ENCODE measurements around the gene LRIG1. TPM values are rescaled to one million over a fixed set of nuclear protein-coding genes. Genes with fewer than 3 reads are reported as not detected.
A peak's percentile ranks its signal among the peaks of the same experiment; 100 is the strongest.

The LRIG1 gene
- total RNA-seq, 2 donors from 2014 or later = 28.2 to 39.1 TPM

DNA sequence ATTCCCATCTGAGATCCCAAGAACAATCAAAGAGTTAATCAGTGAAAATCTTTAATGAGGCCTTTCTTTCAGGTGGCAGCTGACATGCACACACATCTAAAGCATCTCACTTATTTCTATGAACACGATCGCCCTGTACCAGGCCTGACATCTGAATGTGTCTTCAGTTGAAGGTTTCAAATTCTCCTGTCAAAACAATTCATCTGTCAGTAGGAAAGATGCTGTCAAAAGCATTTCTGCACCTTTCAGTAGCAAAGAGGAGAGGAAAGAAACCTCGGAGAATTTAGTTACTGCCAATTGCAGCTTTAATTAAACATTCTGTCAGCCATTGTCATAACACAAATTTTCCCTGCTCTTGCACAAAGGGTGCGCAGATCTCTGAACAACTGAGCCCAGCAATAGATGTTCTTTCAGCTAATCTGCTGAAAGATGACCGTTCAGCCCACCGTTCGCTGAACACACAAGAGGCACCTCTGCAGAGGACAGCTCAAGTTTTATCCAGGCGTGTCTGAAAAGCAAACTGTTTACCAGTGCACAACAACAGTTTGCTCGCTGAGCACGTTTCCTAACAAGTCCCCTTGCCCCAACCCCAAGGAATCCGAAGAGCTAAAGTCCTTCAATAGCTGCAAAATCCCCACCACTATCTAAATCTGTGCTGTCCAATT is 34.1 kb downstream of the LRIG1 start:
- peaks cover 7 to 30% of the 10 kb centered on the region in 2 donors for H3K36me3 Mint-ChIP-seq
- ATAC-seq = no peak
- no peak overlapping the region for H3K27ac Mint-ChIP-seq
- H3K9me3 Mint-ChIP-seq = peaks cover 0 to 5% of the 10 kb centered on the region in 2 donors
- no peak for DNase-seq (ENCODE audit: low spot score in 2 of 2)

DNA sequence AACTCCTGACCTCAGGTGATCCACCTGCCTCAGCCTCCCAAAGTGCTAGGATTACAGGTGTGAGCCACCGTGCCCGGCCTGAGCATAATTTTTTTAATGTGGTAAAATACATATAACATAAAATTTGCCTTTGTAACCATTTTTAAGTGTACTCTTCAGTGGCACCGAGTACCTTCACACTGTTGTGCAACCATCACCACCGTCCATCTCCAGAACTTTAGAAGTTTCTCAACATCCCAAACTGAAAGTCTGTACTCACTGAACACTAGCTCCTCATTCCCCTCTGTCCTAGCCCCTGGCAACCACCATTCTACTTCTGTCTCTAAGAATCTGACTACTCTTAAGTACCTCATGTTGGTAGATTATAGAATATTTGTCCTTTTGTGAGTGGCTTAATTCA is 35.2 kb downstream of the LRIG1 start:
- peaks cover 10 to 36% of the 10 kb centered on the region in 2 donors for H3K36me3 Mint-ChIP-seq
- ATAC-seq = no peak
- H3K27ac Mint-ChIP-seq = peak overlapping the region in 1 of 2 donors; percentile 38
- no peak for DNase-seq (ENCODE audit: low spot score in 2 of 2)
- H3K9me3 Mint-ChIP-seq = peaks cover 0 to 5% of the 10 kb centered on the region in 2 donors

DNA sequence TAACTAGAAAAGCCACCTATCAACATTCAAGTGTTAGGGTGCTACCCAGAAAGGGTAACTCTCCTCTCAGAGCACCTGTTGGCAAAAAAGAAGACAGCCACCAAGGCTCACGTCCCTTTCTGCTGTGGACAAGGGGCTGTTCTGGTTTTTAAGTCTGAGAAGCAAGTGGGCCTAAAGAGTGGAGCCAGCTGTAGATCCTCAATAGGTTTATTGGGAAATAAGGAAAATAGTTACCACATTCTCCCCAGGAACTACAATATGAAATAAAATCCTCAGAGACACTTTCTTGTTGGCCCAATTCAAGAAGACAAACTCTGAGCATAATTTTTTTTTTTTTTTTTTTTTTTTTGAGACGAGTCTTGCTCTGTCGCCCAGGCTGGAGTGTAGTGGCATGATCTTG is 35.8 kb downstream of the LRIG1 start:
- no peak for DNase-seq (ENCODE audit: low spot score in 2 of 2)
- Mint-ChIP-seq H3K9me3 (peaks cover 0 to 1% of the 10 kb centered on the region in 2 donors), H3K36me3 (peaks cover 10 to 37% of the 10 kb centered on the region in 2 donors), H3K27ac (peak overlapping the region in 1 of 2 donors; percentile 22)
- ATAC-seq = no peak

DNA sequence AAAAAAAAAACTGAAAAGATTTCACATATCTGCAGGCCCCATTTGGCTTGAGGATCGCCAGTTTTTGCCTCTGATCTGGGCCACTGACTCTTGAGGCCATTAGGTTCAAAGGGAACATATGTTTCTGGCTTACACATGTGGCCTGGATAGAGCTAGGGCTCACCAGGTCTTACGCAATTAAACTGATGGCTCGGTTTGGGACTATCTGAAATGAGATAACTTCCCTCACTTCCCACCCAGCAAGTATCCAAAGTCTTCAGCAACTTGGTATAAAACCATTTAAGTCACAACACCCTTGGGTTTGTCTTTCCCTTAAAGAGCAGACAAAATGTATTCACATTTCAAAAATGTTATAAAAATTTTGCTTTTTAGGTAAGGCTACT is 36.3 kb downstream of the LRIG1 start:
- Mint-ChIP-seq H3K27ac (no peak overlapping the region), H3K9me3 (no peaks in the 10 kb centered on the region), H3K36me3 (peaks cover 9 to 34% of the 10 kb centered on the region in 2 donors)
- ATAC-seq (no peak), DNase-seq (ENCODE audit: low spot score in 2 of 2) (no peak)

DNA sequence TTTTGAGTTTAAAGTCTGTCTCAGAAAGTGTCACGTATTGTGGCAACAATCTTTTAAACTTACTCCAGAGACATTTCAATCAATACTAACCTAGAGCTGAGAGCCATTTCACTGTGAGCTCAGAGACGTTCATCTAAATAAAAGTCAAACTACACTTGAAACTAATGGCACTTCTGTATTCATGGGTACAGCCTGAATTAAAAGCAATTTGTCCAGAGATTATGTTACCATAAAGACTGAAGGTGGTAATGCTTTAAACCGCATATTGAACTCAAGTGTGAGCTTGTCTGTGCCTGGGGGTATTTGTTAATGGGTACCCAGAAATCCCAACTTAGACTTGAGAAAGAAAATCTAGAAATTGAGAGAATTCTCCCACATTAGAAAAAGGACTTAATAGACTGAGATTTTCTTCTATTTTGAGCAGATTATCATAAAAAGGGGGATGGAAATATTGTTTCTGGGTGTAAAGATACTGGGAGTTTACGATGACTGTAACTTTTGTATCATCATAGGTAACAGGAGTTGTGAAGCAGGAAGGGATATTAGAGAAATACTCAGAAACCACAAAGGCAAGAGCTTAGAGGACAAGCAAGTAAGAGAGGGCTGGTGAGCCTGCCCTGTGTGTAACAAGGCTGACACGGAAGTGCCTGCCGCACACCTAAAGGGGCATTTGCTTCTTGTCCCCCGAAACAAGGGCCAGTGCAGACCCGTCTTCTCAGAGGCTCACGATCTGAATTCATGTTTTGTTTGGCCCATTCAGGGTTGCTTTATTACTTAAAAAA is 36.9 kb downstream of the LRIG1 start:
- no peaks in the 10 kb centered on the region for H3K9me3 Mint-ChIP-seq
- H3K27ac Mint-ChIP-seq = no peak overlapping the region
- H3K36me3 Mint-ChIP-seq = peaks cover 6 to 33% of the 10 kb centered on the region in 2 donors

DNA sequence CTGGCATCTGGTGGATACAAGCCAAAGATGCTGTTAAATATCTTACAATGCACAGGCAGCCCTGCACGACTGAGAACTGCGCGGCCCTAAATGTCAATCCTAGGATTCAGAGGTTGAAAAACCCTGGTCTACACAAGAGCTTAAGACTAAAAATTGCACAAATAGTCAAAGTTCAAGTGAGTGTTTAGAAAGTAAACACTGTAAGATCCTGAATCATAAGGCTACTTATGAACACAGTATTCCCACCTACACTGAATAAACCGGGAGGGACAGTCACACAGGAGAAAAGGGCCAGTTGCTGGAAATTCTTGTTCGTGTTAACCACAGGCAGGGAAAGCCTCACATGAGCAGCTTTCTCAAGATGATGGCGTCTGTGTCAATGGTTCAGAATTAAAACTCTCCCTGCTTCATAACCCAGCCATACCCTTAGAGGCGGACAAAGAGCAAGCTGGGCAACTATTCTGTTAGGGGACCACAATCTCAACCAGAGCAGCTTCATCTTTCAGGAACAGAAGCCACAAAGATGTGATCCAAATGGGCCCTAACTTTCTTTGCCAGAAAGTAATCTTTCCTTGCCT is 37.7 kb downstream of the LRIG1 start:
- peaks cover 6 to 31% of the 10 kb centered on the region in 2 donors for H3K36me3 Mint-ChIP-seq
- DNase-seq (ENCODE audit: low spot score in 2 of 2) (no peak), ATAC-seq (peak in 1 of 2 donors; percentile 64)
- H3K9me3 Mint-ChIP-seq = no peaks in the 10 kb centered on the region
- H3K27ac Mint-ChIP-seq = no peak overlapping the region

More for the DNA sequence above, 36.9 kb downstream of the LRIG1 start:
- ATAC-seq (no peak), DNase-seq (ENCODE audit: low spot score in 2 of 2) (no peak)

DNA sequence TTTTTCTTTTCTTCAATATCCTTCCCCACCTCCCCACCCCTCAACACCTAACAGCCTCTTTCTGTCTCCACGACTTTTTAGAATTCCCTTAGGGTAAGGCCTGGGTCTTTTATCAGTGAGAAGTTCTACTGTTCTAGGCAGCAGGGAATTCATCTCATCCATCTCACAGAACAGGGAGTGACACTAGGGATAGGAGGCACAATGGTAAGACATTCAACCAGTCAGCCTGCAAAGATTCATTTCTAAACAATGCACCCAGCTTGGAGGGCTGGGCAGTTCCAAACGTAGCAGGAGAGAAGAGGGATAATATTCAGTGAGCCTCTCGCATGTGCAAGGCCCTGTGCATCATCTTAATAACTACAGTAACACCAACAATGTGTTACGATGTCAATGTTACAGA is 43.6 kb downstream of the LRIG1 start:
- H3K27ac Mint-ChIP-seq = no peak overlapping the region
- no peak for DNase-seq (ENCODE audit: low spot score in 2 of 2)
- no peaks in the 10 kb centered on the region for H3K9me3 Mint-ChIP-seq
- no peak for ATAC-seq
- peaks cover 6 to 28% of the 10 kb centered on the region in 2 donors for H3K36me3 Mint-ChIP-seq

DNA sequence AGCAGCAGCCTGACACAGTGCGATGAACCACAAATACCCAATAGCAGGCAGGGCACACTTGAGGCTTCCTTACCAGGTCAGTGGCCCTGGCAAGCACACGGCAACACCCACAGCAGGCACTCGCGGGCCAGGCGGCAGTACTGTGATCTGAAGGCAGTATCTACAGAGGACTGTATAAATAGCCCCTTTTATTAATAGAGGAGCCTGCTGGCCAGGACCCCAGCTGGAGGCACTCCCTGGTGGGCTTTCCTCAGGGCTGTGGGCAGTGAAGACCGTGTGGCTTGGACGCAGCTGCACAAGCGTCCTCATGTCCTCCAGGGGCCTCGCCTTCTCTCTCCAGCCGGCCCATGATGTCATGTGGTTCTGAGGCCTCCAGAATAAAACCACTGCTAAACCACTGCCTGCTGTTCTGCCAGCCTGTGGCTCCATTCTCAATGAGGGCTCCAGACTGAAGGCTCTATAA is 44.1 kb downstream of the LRIG1 start:
- peaks cover 3 to 26% of the 10 kb centered on the region in 2 donors for H3K36me3 Mint-ChIP-seq
- H3K27ac Mint-ChIP-seq = no peak overlapping the region
- H3K9me3 Mint-ChIP-seq = no peaks in the 10 kb centered on the region
- DNase-seq (ENCODE audit: low spot score in 2 of 2) = no peak
- peak in 1 of 2 donors; percentile 29 for ATAC-seq

DNA sequence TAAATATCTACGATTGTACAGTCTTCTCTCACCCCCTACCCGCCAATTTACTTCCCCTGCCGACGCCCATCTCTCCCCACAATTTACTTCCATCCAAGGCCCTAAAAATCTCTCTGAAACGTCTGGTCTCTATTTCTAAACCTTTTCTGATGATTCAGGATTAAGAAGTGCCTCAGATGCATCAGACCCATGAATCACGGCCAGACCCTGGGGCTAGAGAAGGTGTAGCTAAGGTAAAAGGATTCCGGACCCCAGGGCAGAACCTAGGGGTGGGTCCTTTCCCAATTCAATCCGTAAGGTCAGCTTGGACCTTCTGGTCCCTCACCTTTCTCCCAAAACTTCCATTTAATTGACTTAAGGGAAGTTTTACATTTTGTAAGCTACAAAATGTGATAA is 46.4 kb downstream of the LRIG1 start:
- Mint-ChIP-seq H3K9me3 (no peaks in the 10 kb centered on the region), H3K36me3 (peaks cover 7 to 34% of the 10 kb centered on the region in 2 donors), H3K27ac (no peak overlapping the region)
- DNase-seq (ENCODE audit: low spot score in 2 of 2) (no peak), ATAC-seq (no peak)

DNA sequence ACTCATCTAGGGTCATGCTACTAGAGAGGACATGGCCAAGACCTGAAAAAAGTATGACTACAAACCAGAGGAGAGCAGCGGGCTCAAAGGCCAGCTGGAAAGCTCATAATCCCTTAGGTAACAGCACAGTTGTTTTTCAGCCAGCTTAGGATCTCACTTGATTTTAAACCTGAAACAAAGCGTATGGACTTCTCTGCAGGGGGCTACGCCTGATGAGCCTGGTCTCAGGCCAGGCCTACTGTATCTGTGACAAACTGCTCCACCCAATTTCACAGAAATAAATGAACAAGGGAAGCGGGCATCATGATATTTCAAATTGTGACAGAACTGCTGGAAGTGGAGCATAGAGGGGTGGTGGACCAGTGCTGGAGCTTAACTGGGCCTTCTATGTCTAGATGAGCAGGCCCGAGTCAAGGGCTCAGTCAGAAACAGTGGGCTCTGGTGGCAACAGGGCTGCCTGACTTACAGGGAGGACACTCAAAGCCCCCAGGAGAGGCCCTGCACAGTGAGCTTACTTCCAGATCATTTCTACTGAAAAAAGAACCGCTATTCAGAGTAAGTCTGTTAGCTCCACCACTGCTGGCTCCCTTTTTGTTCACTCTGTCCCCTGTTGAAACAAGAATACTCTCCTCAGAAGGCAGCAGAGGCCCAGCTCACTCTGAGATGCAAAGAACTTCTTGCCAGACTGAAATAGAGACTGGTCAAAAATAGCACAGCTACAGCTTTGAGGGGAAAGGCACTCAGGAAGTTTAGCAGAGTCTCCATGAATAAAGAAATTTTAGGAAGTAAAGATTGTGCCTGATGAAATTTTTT is 47.0 kb downstream of the LRIG1 start:
- ATAC-seq (no peak), DNase-seq (ENCODE audit: low spot score in 2 of 2) (no peak)
- Mint-ChIP-seq H3K27ac (peak overlapping the region in 1 of 2 donors; percentile 45), H3K9me3 (no peaks in the 10 kb centered on the region), H3K36me3 (peaks cover 9 to 29% of the 10 kb centered on the region in 2 donors)

DNA sequence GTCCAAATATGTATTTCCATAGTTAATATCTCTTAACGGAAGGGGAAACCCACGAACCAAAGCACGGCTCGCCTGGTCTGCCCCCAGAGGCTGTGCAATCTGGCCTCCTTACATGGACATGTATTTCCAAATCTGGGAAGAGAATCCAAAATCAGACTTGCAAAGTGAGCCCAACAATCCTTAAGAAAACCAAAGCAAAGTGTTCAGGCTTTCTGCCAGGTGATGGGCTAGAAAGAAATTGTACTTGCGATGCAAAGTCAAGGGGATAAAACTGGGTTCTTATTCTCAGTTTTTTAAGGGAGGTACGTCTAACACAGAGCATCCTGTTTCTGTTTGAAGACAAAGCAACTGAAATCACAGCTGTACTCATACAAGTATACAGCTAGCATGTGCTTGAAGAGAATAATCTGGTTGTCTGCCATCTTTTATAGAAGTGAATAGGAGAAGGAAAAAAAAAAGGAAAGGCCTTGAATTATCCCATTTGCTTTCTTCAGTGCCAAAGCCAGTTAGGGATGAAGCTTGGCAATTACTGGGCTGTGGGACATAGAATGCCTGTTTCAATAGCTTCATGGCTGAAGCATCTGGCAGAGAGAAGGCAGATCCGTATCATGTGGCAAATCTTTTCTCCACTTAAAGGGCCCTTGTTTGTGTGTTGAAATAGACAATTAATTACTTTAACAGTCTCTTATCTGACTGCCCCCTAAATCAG is 48.4 kb downstream of the LRIG1 start:
- peaks cover 12 to 28% of the 10 kb centered on the region in 2 donors for H3K36me3 Mint-ChIP-seq
- no peak overlapping the region for H3K27ac Mint-ChIP-seq
- no peaks in the 10 kb centered on the region for H3K9me3 Mint-ChIP-seq
- DNase-seq (ENCODE audit: low spot score in 2 of 2) = no peak
- no peak for ATAC-seq

DNA sequence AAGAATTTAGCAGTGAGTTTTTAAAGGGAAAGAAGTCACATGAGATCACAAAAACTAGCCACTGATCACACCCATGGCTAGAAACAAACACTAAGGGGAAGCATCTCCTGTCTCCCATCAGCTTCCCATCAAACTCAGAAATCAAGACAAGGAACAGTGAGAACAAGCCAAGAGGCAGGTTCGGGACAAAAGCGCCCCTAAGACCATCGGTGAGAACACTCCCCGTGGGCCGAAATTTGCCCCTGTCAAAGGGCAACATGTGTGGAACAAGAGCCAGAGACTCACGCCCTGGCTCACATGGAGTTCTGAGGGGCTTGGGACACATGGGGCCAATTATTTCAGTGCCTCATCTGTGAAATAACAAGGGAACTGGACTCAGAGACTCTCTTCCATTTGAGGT is 49.1 kb downstream of the LRIG1 start:
- Mint-ChIP-seq H3K36me3 (peaks cover 12 to 23% of the 10 kb centered on the region in 2 donors), H3K9me3 (no peaks in the 10 kb centered on the region), H3K27ac (peak overlapping the region in 1 of 2 donors; percentile 90)
- no peak for ATAC-seq
- no peak for DNase-seq (ENCODE audit: low spot score in 2 of 2)

DNA sequence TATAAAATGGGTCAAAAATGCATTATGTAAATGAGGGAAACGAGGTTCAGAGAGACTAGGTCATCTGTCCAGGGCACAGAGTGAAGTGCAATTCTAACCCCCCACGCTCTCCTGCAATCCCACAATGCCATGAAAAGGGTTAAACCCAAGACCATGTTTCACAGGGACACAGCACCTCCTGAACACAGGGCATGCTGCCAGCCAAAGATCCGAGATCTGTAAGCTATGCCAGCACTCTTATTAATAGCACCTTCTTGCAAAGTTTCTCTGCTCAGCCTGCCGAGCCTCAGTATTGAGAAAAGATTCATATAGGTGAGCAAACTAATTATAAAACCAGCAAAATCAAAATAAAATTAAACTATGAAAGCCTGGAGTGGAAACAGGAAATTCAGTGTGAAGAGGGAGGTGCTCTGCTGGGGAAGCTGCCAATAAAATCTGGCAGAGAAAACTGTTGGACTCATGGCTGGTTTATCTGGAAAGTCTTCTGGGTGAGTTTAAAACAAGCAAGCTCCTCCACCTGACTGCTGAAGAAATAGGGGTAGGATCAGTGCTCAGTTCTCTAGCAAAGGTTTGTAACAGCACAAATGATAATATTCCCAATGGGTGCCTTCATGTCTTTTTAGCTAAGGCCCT is 50.3 kb downstream of the LRIG1 start:
- DNase-seq (ENCODE audit: low spot score in 2 of 2) (no peak), ATAC-seq (no peak)
- no peaks in the 10 kb centered on the region for H3K9me3 Mint-ChIP-seq
- H3K36me3 Mint-ChIP-seq = peaks cover 12 to 23% of the 10 kb centered on the region in 2 donors
- peak overlapping the region in 1 of 2 donors; percentile 17 for H3K27ac Mint-ChIP-seq

DNA sequence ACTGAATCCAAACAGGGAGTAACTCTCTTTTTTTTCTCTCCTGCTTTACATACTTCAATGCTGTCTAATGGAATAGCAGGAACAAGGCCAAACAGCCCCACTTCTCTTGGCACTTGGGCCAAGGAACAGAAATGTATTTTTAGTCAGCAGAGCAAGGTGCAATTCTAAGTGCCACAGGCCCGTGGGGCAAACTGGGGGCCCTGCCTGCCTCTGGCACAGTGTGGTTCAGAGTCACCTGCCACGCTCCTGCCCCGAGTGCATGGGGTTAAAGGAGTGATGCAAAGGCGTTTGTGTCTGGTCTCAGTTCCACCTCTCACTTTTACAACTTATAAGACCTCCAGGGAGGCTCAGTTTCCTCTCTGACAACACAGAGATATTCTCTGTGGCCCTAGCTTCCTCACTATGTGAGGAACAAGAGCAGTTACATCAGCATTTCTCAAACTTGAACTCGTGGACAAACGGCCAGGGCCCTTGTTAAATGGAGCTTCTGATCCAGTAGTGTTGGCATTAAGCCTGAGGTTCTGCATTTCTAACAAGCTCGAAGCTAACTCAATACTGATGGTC is 51.3 kb downstream of the LRIG1 start:
- no peak overlapping the region for H3K27ac Mint-ChIP-seq
- H3K9me3 Mint-ChIP-seq = no peaks in the 10 kb centered on the region
- H3K36me3 Mint-ChIP-seq = peaks cover 12 to 23% of the 10 kb centered on the region in 2 donors
- ATAC-seq (no peak), DNase-seq (ENCODE audit: low spot score in 2 of 2) (no peak)

DNA sequence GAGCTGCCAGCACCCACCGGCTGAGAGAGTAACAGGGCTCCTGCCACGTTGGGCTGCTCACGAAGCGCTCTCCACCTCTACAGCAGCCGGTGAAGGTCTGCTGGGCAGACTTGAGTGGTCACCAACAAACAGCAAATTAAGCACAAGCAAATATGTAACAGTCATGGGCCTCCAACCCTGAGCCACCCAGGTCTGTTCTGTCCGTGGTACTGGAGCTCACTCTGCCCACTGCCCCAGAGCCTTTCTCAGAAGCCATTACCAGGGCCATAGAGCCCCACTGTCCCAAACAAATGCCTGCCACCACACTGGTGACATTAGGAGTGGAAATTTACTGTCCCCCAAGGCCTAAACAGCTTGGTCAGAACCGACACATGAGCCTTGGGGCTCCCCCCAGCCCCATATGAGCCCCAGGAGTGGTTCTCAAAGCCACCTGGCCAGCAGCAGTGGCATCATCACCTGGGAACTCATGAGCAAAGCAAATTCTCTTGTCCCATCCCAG is 56.6 kb downstream of the LRIG1 start:
- Mint-ChIP-seq H3K9me3 (no peaks in the 10 kb centered on the region), H3K27ac (no peak overlapping the region), H3K36me3 (peaks cover 5 to 7% of the 10 kb centered on the region in 2 donors)
- DNase-seq (ENCODE audit: low spot score in 2 of 2) (no peak), ATAC-seq (no peak)
